Stimulated activated CD8-positive, alpha-beta memory T cell treated with anti-CD3 and anti-CD28 coated beads, Interleukin-7, amount 100 ng/mL, for 24 hours (primary cell): ENCODE measurements around the gene DCXR.

ENCODE experiments used
- DNase-seq: peaks from one replicate; pipeline ENCODE4 v3.0.0-alpha.2; 2020; ENCODE audit warnings: low read depth

DCXR gene

DNA sequence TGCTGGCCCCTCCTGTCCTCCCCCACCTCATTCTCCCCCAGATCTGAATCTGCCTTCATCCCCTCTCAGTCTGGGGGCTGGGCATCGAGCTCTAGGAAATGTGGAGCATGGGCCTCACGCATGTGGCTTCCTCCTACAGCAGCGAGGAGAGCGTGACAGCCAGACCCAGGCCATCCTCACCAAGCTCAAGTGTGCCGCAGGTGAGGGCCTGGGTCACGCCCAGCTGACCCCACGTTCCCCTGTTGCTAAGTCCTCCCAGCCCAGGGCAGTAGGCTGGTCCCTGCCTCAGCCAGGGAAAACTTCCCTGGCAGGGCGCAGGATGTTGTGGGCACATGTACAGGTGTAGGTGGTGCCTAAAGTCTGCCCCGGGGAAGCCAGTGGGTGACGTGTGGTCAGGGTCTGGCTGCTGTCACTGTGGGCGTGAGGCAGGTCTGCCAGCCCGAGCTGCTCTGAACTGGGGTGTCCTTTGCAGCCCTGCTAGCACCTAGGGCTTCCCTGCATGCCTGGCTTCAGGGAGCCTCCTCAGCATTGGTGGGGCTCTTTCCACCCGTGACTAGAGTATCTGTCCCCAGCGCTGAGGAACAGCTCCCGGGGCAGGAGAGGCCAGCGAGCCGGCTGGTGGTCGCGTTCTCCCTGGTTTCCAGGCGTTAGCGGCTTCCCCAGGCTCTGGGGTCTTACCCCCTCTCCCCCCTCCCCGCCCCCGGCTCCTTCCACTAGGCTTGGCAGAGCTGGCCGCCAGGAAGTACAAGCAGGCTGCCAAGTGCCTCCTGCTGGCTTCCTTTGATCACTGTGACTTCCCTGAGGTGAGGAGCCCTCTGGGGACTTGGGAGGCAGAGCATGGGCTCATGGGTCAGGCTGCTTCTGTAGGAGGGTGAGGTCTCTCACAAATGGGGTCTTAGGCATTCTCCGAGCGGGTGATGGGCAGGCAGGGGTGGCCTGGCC, 17.8 kb upstream of the DCXR start:
- no peak for DNase-seq

DNA sequence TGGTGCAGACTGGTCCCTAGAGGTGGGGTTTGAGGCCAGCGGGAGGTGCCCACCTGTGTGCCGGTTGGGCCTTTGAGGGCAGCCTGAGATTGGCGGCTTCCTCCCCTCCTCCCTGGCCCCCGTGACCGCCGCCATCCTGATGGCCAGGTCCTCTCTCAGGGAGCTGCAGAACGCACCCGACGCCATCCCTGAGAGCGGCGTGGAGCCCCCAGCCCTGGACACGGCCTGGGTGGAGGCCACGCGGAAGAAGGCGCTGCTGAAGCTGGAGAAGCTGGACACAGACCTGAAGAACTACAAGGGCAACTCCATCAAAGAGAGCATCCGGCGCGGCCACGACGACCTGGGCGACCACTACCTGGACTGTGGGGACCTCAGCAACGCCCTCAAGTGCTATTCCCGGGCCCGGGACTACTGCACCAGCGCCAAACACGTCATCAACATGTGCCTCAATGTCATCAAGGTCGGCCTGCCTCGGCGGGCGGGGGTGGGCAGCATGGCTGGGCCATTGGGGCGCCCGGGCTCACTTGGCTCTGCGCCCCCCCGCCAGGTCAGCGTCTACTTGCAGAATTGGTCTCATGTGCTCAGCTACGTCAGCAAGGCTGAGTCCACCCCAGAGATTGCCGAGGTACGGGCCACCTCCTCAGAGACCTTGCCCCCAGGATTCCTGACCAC, 17.0 kb upstream of the DCXR start:
- no peak for DNase-seq

DNA sequence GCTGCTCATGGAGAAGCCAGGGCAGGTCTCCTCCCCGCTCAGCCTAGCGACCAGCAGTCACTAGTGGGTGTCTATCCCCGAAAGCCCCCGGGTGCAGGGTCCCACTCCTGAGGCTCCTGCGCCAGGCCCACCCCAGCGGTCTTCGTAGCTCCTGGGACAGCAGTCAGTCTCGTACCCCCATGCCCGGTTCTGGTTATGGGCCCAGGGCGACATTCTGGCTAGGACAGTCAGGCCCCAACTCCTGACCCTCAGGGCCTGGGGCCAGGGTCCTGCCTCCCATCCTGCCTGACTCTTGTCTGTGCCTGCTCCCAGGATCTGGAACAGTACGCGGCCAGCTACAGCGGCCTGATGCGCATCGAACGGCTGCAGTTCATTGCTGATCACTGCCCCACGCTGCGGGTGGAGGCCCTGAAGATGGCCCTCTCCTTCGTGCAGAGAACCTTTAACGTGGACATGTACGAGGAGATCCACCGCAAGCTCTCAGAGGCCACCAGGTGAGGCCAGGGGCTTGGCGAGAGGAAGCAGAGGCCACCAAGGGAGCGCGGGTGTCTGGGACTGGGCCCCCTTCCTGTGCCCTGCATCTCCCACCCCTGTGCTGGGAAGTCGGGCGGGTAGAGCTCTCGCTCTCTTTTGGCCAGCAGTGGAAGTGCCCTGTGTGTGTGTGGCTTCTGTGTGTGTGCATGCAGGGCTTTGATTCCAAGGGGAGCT, 16.2 kb upstream of the DCXR start:
- no peak for DNase-seq

DNA sequence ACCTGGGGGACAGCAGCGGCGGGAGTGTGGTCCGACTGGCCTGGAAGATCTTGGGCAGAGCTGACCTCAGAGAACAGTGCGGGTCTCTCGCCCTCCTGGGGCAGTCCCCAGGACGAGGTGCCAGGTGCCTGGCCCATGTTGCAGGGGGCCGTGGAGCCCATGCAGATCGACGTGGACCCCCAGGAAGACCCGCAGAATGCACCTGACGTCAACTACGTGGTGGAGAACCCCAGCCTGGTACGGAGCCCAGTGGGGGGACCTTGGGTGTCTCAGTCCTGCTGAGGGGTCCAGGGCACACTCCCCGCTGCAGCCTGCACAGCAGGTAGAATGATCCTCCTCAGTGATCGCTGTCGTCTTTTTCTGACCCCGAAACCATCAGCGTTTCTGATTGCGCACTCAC, 15.6 kb upstream of the DCXR start:
- DNase-seq = no peak

DNA sequence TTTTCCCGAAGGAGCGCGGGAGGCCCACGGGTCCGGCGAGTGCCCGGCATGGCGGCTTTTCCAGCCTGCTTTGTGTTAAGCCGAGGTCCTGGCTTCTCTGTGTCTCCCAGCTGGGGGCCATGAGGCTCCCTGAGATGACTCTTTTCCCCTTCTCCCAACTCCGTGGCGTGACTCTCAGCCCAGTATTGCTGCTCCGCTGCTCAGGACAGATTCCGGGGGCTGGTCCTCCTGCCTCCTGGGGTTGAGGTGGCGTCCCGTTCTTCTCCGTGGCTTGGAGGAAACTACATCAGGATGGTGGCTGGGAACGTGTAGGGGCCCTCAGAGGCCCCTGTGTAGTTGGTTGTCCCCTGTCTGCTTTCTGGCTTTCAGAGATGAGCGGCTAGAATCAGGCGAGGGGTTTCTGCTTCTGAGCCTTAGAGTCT, 15.2 kb upstream of the DCXR start:
- no peak for DNase-seq

DNA sequence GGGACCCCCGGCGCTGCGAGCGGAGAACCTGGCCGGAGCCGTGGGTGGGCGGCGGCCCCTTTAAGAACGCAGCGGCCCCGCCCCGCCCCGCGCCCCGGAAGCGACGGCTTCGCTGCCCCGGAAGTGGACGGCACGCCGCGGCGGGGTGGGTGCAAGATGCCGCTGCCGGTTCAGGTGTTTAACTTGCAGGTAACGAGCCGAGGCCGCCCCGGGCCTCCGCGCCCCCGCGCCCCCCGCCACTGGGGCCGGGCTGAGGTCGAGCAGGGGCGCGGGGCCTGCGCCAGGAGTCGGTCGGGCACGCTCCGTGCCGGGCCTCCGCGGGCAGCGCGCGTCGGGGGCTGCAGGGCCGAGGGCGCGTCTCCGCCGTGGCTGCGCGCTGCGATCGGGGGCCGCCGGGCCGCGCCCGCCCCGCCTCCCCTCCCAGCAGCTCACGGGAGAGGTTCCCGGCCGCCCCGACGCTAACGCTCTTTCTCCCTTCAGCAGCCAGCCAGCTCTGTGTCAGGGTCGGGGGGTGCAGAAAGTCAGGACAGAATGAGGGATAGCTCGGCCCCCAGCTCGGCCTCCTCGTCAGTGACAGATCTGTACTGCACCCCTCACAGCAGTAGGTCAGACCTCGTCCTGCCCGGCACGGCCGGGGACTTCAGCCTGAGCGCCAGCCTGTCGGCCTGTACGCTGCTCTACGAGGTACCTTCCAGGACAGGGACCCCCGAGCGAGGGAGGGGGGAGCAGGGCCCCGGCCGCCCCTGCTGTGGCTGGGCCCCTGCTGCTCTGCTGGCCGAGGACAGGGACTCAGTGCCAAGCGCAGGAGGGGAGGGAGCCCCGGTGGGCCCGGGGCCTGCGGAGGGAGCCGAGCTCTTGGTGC, 14.5 kb upstream of the DCXR start, which contains the start of the genes GPS1 and RFNG:
GPS1 (plus strand) TSS at position 123 of the 862 bp plus-strand sequence; CDS start at position 157, 34 bp downstream.
RFNG (minus strand) TSS at position 36 of the 862 bp plus-strand sequence. CDS start 45 bp downstream, outside the sequence.
- peak; percentile 73 for DNase-seq

DNA sequence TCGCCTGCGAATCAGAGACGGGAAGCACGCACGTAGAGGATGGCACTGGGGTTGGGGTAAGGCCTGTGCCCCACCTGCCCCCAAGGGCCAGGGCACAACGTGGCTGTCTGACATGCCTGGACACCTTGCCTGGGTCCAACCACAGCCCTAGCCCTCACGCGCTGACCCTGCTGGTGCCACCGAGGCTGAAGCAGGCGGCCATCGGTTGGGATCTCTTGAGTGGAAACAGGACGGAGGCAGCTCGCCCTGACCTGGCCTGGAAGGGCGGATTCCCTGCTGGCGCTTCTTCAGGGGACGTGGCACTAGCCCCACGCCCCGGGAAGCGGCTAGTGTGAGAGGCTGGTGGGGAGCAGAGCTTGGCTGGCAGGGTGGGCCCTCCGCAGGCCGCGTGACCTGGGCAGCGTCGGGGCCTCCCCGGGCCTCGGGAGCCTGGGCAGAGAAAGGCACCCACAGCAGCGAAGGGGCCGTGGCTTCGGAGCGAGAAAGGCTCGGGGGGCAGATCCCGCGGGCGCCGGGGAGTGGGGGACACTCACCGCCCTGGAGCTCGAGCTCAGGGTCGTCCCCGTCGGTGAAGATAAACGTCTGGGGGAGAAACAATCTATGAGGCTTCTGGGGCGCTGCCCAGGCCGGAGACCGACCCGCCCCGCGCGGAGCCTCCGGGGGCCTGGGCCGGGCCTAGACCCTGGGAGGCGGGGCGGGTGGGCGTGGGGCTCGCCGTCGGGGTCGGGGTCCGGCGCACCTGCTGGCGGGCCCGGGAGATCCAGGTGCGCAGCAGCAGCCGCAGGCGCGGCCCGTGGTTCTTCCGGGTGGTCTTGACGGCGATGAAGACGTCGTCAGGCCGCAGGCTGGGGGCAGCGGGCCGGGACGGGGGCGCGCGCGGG, 13.5 kb upstream of the DCXR start:
- no peak for DNase-seq

DNA sequence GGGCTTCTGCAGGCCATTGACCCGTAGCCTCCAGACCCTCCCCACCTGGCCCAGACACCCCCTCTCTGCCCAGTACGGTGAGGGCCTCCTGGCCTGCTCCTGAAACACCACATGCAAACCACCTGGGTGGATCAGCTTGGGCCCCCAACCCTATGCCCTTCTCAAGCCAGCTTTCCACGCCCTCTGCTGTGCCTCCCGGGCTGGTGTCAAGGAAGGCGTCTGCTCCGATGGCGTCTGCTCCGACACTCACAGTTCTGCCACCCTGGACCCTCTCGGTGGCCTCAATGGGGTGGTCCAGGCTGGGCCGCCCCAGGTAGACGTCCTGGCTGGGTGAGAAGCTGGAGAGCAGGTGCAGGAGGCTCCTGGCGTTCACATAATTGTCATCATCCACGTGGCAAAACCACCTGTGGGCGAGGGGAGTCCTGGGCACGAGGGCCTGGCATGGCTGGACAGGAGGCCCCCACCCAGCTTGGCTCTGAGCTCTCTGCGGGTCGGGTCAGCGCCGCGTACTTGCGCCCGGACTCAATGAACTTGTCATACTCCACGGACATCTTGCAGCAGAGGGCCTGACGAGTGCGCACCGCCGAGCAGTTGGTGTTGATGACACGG, 12.8 kb upstream of the DCXR start:
- no peak for DNase-seq

DNA sequence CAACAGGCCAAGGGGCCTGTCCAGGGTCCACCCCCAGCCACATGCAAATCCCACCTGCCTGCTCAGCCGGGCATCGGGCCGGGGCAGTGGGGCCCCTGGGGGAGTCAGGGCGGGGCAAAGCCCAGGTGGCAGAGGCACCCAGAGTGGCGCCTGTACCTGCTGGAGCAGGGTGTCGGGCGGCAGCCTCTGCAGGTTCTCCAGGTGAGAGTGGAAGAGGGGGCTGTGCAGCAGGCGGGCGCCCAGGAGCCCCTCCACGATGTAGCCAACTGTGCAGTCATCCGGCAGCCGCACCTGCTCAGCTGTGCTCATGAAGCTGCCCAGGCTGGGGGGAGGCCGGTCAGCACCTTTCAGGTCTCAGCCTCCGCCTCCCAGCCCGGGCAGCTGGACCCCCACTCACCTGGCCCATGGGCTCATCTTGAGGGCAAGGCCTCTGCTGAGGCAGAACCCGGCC, 12.0 kb upstream of the DCXR start:
- DNase-seq = no peak

DNA sequence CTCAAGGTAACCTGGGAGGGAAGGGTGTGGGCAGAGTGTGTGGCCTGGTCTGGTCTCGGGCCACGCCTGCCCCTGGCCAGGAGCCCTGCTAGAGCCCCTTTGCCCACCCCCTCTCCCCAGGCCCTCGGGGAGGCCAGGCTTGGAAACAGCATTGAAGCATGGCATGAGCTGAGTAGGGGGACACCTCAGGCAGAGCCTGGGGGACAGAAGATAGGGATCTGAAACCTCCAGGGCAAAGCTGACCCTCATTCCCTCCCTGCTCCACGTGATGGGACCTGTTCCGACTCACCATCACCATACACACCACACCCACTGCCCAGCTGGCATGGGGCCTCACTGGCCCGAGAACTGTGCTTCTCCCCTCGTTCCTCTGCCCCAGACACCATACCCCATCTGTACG, 11.6 kb upstream of the DCXR start:
- DNase-seq = no peak

DNA sequence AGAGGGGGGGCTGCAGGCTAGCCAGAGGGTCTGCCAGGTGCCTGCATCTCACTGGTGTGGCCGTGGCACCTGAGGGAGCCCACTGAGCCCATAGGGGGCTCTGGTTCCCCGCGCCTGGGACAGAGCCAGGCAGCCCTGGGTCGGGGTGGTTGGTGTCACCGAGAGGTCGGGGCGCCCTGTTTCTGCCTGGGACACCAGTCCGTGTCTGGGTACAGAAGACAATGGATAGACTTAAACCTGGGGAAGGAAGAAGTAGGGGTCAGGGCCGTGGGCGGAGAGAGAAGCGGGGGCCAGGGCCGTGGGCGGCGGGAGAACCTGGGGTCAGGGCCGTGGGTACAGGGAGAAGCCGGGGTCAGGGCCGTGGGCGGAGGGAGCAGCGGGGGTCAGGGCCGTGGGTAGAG, 11.1 kb upstream of the DCXR start:
- DNase-seq = no peak

DNA sequence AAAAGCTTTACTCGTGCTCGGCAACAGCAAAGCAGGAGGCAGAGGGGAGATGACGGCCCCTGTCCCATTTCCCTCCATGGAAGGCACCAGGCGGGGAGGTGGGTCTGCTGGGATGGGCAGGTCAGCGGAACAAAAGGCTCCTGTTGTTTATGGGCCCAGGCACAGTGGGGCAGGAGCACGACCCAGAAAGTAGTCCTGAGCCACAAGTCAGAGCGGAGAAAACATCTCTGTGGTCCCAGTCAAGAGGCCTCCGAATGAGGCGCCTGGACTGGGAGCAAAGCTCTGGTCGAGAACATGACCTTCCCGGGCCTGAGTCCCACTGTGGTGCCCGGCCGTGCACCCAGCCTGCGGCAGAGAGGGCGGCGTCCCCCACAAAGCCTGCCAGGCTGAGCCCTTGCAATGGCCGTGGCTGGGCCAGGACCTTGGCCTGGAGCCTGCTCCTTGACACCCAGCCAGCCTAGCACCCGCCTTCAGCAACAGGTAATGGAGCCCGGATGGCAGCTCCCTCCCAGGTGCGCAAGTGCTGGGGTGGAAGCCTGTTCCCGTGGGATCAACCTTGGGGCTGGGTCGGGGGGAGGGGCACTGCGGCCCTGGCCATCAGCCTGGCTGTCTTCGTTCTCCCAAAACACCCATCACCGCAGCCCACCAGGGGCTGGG, 10.5 kb upstream of the DCXR start:
- no peak for DNase-seq

DNA sequence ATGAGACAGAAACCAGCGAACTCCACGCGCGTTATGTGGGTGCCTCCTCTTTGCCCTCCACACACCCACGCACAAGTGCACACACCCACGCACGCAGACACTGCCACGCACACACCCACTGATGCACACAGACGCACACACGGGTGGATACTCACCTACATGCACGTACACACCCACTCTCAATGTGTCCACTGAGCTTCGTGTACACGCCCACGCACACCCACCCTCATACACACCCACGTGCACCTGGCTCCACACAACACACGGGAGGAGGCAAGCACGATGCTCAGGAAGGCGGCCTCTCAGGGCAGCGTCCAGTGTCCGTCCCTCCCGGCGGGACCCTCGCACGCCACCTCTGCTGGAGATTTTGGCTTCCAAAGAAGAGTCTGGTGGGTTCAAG, 9.9 kb upstream of the DCXR start:
- no peak for DNase-seq

DNA sequence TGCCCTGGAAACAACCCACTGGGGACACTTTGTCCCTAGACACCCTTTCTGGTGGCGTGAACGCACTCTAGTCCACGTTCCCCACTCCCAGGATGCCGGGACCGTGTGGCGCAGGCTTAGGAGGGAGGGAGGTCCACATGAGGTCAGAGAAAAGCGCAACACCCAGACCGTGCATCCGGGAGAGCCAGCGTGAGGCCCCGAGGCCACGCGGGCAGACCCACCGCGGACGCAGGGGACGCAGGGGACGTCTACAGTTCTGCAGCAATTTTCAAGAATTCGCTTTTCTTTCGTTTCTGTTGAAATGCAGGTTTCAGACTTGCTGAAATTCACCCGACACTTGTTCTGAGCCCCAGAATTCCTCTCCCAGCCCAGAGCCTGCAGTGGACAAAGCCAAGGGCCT, 9.4 kb upstream of the DCXR start:
- DNase-seq = no peak

DNA sequence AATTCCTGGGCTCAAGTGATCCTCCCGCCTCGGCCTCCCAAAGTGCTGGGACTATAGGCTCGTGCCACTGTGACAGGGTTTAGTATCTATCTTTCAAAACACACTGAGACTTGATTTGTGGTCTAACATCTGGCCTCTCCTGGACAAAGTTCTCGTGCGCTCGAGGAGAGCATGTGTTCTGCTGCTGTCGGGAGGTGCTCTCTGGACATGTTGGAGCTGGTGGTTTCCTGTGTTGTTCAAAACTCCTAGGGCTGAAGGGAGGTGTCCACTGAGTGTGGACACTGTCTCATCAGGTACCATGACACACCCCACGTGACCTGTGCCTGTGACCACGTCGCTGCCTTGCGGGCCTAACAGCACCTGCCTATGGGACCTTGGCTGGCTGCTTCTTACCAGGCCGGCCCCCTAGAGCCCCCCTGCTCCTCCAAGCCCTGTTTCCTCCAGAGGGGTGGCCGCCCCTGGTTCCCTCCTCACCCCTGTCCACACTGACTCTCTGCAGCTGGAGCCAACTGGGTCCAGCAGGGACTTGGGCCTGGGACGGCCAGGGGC, 8.5 kb upstream of the DCXR start:
- DNase-seq = no peak

DNA sequence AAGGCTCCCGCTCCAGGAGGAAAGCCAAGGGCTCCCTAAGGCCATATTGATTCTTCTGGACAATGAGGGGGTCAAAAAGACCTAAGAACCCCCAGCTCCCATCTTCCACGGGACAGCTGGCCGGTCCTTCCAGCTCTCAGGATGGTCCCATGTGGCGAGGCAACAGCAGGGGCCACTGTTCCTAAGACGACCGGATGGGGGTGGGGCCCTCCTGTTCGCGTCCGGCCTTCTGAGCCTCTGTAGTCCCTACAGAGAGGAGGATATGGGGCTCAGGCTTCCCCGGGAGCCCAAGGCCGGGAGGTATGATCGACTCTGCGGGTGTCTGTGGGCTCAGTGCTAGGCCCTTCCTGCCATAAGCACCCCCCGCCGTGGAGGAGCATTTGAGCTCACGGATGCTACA, 6.0 kb upstream of the DCXR start:
- no peak for DNase-seq

DNA sequence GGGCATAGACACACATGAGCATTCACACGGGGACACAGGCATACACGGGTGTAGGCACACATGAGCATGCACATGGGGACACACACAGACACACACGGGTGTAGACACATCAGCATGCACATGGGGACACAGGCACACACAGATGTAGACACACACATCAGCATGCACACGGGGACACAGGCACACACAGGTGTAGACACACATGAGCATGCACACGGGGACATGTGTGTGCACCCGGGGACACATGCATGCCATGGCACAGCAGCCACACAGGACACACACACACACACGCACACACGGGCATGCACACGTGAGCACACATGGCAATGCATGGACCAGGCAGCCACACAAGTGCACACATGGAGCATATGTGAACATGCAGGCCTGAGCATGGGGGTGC, 5.2 kb upstream of the DCXR start:
- no peak for DNase-seq

DNA sequence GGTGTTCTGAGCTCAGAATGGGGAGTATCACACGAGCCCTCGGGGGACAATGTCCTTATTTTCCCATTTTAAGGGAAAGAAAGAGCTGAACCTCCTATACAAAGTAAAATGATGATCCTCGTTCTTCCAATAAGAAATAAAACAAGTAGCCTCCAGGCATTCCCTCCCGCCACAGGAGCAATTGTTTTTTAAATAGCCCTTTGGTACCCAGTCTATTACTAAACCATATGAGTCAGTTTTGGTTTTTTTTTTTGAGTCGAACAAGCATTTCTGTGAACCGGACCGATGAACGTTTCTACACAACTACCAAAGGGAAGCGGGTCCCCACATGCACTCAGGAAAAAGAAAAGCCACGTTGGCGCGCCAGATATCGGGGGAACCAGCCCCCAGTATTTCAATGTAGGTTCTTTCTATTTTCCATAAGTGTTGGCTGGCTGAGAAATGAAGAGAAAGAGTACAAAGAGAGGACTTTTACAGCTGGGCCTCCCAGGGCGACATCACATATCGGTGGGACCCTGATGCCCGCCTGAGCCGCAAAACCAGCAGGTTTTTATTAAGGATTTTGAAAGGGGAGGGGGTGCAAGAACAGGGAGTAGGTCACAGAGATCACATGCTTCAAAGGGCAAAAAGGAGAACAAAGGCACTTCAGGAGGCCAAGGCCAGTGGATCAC, 3.8 kb upstream of the DCXR start:
- no peak for DNase-seq
